ENCODE results near the gene HOXB5. TPM values are rescaled to one million over a fixed set of nuclear protein-coding genes. Genes with fewer than 3 reads are reported as not detected.
A peak's percentile ranks its signal among the peaks of the same experiment; 100 is the strongest.

The HOXB5 gene
- total and polyA plus RNA-seq, 3 donors from 2014 or later, result 0.50 to 1.7 (median 0.71) TPM

GRCh38 chr17:48566717-48567116 lies 26.9 kb downstream of the HOXB5 start:
- Histone ChIP-seq H3K9me3 (no peaks in the 10 kb centered on the region), H3K4me1 (no peaks in the 10 kb centered on the region), H3K36me3 (ENCODE audit: low read depth, missing control alignments) (no peaks in the 10 kb centered on the region), H3K27ac (no peak overlapping the region), H3K4me3 (no peak overlapping the region), H3K27me3 (no peaks in the 10 kb centered on the region)
- intact Hi-C loops (cut with DNase I; ENCODE audit: low total_unique reads), result no loop called here
- WGBS, 2 donors, result 46 to 50% methylated on average over 2 of the region's 2 CpGs
- DNase-seq, result no peak
- TF ChIP-seq POLR2A (IDR thresholded peaks at IDR 0.05), result no peak
- TF ChIP-seq CTCF (IDR thresholded peaks at IDR 0.05), result no peak

GRCh38 chr17:48565925-48566710 lies 27.5 kb downstream of the HOXB5 start:
- no peak for TF ChIP-seq POLR2A (IDR thresholded peaks at IDR 0.05)
- no peak for TF ChIP-seq CTCF (IDR thresholded peaks at IDR 0.05)
- H3K27me3 ChIP-seq, result no peaks in the 10 kb centered on the region
- intact Hi-C loops (cut with DNase I; ENCODE audit: low total_unique reads), result no loop called here
- no peaks in the 10 kb centered on the region for H3K4me1 ChIP-seq
- no peak for DNase-seq
- H3K27ac ChIP-seq, result no peak overlapping the region
- no peaks in the 10 kb centered on the region for H3K9me3 ChIP-seq
- WGBS, 2 donors, result 67 to 70% methylated on average over 4 of the region's 4 CpGs
- H3K36me3 ChIP-seq (ENCODE audit: low read depth, missing control alignments), result no peaks in the 10 kb centered on the region
- H3K4me3 ChIP-seq, result no peak overlapping the region

GRCh38 chr17:48565022-48565554 lies 28.5 kb downstream of the HOXB5 start:
- H3K27ac ChIP-seq, result no peak overlapping the region
- no peaks in the 10 kb centered on the region for H3K36me3 ChIP-seq (ENCODE audit: low read depth, missing control alignments)
- H3K9me3 ChIP-seq, result no peaks in the 10 kb centered on the region
- no peak for DNase-seq
- intact Hi-C loops (cut with DNase I; ENCODE audit: low total_unique reads), result no loop called here
- no peaks in the 10 kb centered on the region for H3K4me1 ChIP-seq
- TF ChIP-seq CTCF (IDR thresholded peaks at IDR 0.05) (no peak), POLR2A (IDR thresholded peaks at IDR 0.05) (no peak)
- WGBS, 2 donors, result 38 to 43% methylated on average over 2 of the region's 2 CpGs
- no peak overlapping the region for H3K4me3 ChIP-seq
- H3K27me3 ChIP-seq, result no peaks in the 10 kb centered on the region

- H3K27ac ChIP-seq, result no peak overlapping the region
- no peaks in the 10 kb centered on the region for H3K27me3 ChIP-seq
- no peaks in the 10 kb centered on the region for H3K9me3 ChIP-seq
- intact Hi-C loops (cut with DNase I; ENCODE audit: low total_unique reads), result no loop called here
- no peaks in the 10 kb centered on the region for H3K4me1 ChIP-seq
- 3 to 6% methylated on average over 23 to 54 of the region's 73 CpGs for WGBS, 2 donors
- H3K4me3 ChIP-seq, result peak overlapping the region; percentile 39 to 50
- H3K36me3 ChIP-seq (ENCODE audit: low read depth, missing control alignments), result no peaks in the 10 kb centered on the region
- no peak for TF ChIP-seq POLR2A (IDR thresholded peaks at IDR 0.05)
- TF ChIP-seq CTCF (IDR thresholded peaks at IDR 0.05), result no peak
- no peak for DNase-seq
These were observed 29.2 kb downstream of the HOXB5 start for GRCh38 chr17:48564188-48565021.

All from testis (tissue), 3 donors.